MM.1S (cell line): Measurements from ENCODE around the gene GSTA4.

Source experiments
- DNase-seq: peaks from one replicate; pipeline ENCODE4 v3.0.0-alpha.2; 2015
- H2AFZ ChIP-seq: fragments of 300-600 bp; sonication (generic); 2 replicates; pipeline ENCODE4 v1.6.0; 2016; ENCODE audit warnings: antibody characterized with exemption, low read length
- H3F3A ChIP-seq: fragments of 300-600 bp; sonication (generic); 2 replicates; pipeline ENCODE4 v1.6.1; 2016; ENCODE audit warnings: mild to moderate bottlenecking, antibody characterized with exemption, low read length, moderate library complexity, mixed read lengths; ENCODE audit not compliant: insufficient read depth
- H3K27ac ChIP-seq: fragments of 300-600 bp; sonication (generic); 2 replicates; pipeline ENCODE4 v1.5.1; 2016; ENCODE audit warnings: mild to moderate bottlenecking, low read length
- H3K27me3 ChIP-seq: fragments of 300-600 bp; sonication (generic); replicated peaks from 2 replicates; pipeline ENCODE4 v1.6.0; 2016; ENCODE audit warnings: low read length; ENCODE audit not compliant: insufficient read depth
- H3K36me3 ChIP-seq: fragments of 300-600 bp; sonication (generic); replicated peaks from 2 replicates; pipeline ENCODE4 v1.6.1; 2016; ENCODE audit warnings: mild to moderate bottlenecking, low read length, mixed read lengths; ENCODE audit not compliant: insufficient read depth
- H3K4me1 ChIP-seq: fragments of 300-600 bp; sonication (generic); 2 replicates; pipeline ENCODE4 v1.6.1; 2016; ENCODE audit warnings: low read length, mixed read lengths
- H3K4me2 ChIP-seq: fragments of 300-600 bp; sonication (generic); 2 replicates; pipeline ENCODE4 v1.6.0; 2016; ENCODE audit warnings: low read depth, low read length
- H3K4me3 ChIP-seq: fragments of 300-600 bp; sonication (generic); 2 replicates; pipeline ENCODE4 v1.5.1; 2016; ENCODE audit warnings: low read length, mixed read lengths
- H3K79me2 ChIP-seq: fragments of 300-600 bp; sonication (generic); 2 replicates; pipeline ENCODE4 v1.6.1; 2016; ENCODE audit warnings: mixed run types, low read length, mixed read lengths
- H3K9ac ChIP-seq: fragments of 300-600 bp; sonication (generic); 2 replicates; pipeline ENCODE4 v1.6.1; 2016; ENCODE audit warnings: low read length, mixed read lengths
- H3K9me2 ChIP-seq: fragments of 300-600 bp; sonication (generic); replicated peaks from 2 replicates; pipeline ENCODE4 v1.6.1; 2016; ENCODE audit warnings: mild to moderate bottlenecking, low read length, mixed read lengths; ENCODE audit not compliant: insufficient read depth
- H3K9me3 ChIP-seq: fragments of 300-600 bp; sonication (generic); replicated peaks from 2 replicates; pipeline ENCODE4 v1.6.1; 2016; ENCODE audit warnings: mild to moderate bottlenecking, low read length, mixed read lengths; ENCODE audit not compliant: insufficient read depth
- H4K20me1 ChIP-seq: fragments of 300-600 bp; sonication (generic); 2 replicates; pipeline ENCODE4 v1.6.1; 2016; ENCODE audit warnings: mild to moderate bottlenecking, low read length, moderate library complexity, mixed read lengths; ENCODE audit not compliant: insufficient read depth
- CTCF ChIP-seq: fragments of 300-600 bp; sonication (generic); IDR thresholded peaks from 2 replicates; pipeline ENCODE4 v1.5.1; 2016; ENCODE audit warnings: antibody characterized with exemption, low read length, mixed read lengths
- EZH2 ChIP-seq: fragments of 300-600 bp; sonication (generic); optimal IDR thresholded peaks from 2 replicates; pipeline ENCODE3; 2017; ENCODE audit warnings: low read depth, mild to moderate bottlenecking, antibody characterized with exemption, low read length, mixed read lengths
- EZH2phosphoT487 ChIP-seq: fragments of 300-600 bp; sonication (generic); IDR thresholded peaks from 2 replicates; pipeline ENCODE4 v1.6.1; 2018; ENCODE audit warnings: antibody characterized with exemption, low read length

Gene GSTA4

GRCh38 chr6:53042112-53042511 lies 47.0 kb upstream of the GSTA4 start:
- DNase-seq = no peak
- Histone ChIP-seq H3K27ac (no peak overlapping the region), H3K9ac (no peak overlapping the region), H3K9me3 (no peaks in the 10 kb centered on the region), H3K4me1 (no peaks in the 10 kb centered on the region), H3K9me2 (no peaks in the 10 kb centered on the region), H2AFZ (no peak overlapping the region), H3K4me2 (no peak overlapping the region), H3K36me3 (no peaks in the 10 kb centered on the region), H3F3A (no peaks in the 10 kb centered on the region), H3K79me2 (no peaks in the 10 kb centered on the region), H3K4me3 (no peak overlapping the region), H3K27me3 (no peaks in the 10 kb centered on the region), H4K20me1 (no peaks in the 10 kb centered on the region)
- no peak for TF ChIP-seq EZH2
- no peak for TF ChIP-seq EZH2phosphoT487
- TF ChIP-seq CTCF = no peak

- Histone ChIP-seq H3K4me3 (no peak overlapping the region), H3K79me2 (no peaks in the 10 kb centered on the region), H3K9me2 (no peaks in the 10 kb centered on the region), H3K27me3 (no peaks in the 10 kb centered on the region), H3F3A (no peaks in the 10 kb centered on the region), H3K9ac (no peak overlapping the region), H3K4me1 (no peaks in the 10 kb centered on the region), H4K20me1 (no peaks in the 10 kb centered on the region), H3K9me3 (no peaks in the 10 kb centered on the region), H2AFZ (no peak overlapping the region), H3K27ac (no peak overlapping the region), H3K36me3 (no peaks in the 10 kb centered on the region), H3K4me2 (no peak overlapping the region)
- TF ChIP-seq EZH2phosphoT487 (no peak), EZH2 (no peak), CTCF (no peak)
- no peak for DNase-seq
Measured at GRCh38 chr6:53041356-53041755, 46.3 kb upstream of the GSTA4 start.

GRCh38 chr6:53038596-53038995 lies 43.5 kb upstream of the GSTA4 start:
- Histone ChIP-seq H3F3A (no peaks in the 10 kb centered on the region), H3K36me3 (no peaks in the 10 kb centered on the region), H3K27me3 (no peaks in the 10 kb centered on the region), H3K79me2 (no peaks in the 10 kb centered on the region), H2AFZ (no peak overlapping the region), H3K9me3 (no peaks in the 10 kb centered on the region), H3K4me2 (no peak overlapping the region), H3K4me3 (no peak overlapping the region), H3K4me1 (no peaks in the 10 kb centered on the region), H3K9me2 (no peaks in the 10 kb centered on the region), H3K27ac (no peak overlapping the region), H4K20me1 (no peaks in the 10 kb centered on the region), H3K9ac (no peak overlapping the region)
- DNase-seq = no peak
- no peak for TF ChIP-seq EZH2
- no peak for TF ChIP-seq CTCF
- no peak for TF ChIP-seq EZH2phosphoT487

GRCh38 chr6:53038141-53038540 lies 43.1 kb upstream of the GSTA4 start:
- no peaks in the 10 kb centered on the region for H3K36me3 ChIP-seq
- no peak overlapping the region for H3K27ac ChIP-seq
- H3F3A ChIP-seq = no peaks in the 10 kb centered on the region
- DNase-seq = no peak
- no peaks in the 10 kb centered on the region for H3K4me1 ChIP-seq
- H3K4me3 ChIP-seq = no peak overlapping the region
- no peak overlapping the region for H2AFZ ChIP-seq
- H3K9me3 ChIP-seq = no peaks in the 10 kb centered on the region
- TF ChIP-seq EZH2 (no peak), CTCF (no peak), EZH2phosphoT487 (no peak)
- H3K9me2 ChIP-seq = no peaks in the 10 kb centered on the region
- H3K9ac ChIP-seq = no peak overlapping the region
- no peak overlapping the region for H3K4me2 ChIP-seq
- H3K79me2 ChIP-seq = no peaks in the 10 kb centered on the region
- no peaks in the 10 kb centered on the region for H3K27me3 ChIP-seq
- H4K20me1 ChIP-seq = no peaks in the 10 kb centered on the region
